HepG2 (cell line): ENCODE data around the gene MIDN. TPM values are rescaled to one million over a fixed set of nuclear protein-coding genes. Genes with fewer than 3 reads are reported as not detected.

ENCODE experiments used
- BCL3 ChIP-seq: sonication (generic); formaldehyde crosslinking; IDR thresholded peaks from 2 replicates; pipeline ENCODE4 v1.5.1; 2020; ENCODE audit warnings: mild to moderate bottlenecking, missing genetic modification reagents, moderate library complexity
- DZIP1 ChIP-seq: sonication (generic); formaldehyde crosslinking; IDR thresholded peaks from 2 replicates; pipeline ENCODE4 v1.5.0; 2020; ENCODE audit warnings: mild to moderate bottlenecking, missing genetic modification reagents
- JUND ChIP-seq: sonication (generic); formaldehyde crosslinking; IDR thresholded peaks from 2 replicates; pipeline ENCODE4 v1.8.0; 2022; ENCODE audit warnings: mild to moderate bottlenecking, missing genetic modification reagents
- NKX3-1 ChIP-seq: sonication (generic); formaldehyde crosslinking; IDR thresholded peaks from 2 replicates; pipeline ENCODE4 v1.5.0; 2020; ENCODE audit warnings: missing genetic modification reagents
- PATZ1 ChIP-seq: sonication (generic); formaldehyde crosslinking; IDR thresholded peaks from 2 replicates; pipeline ENCODE4 v1.4.0; 2020; ENCODE audit warnings: missing genetic modification reagents
- PHF8 ChIP-seq: sonication (generic); formaldehyde crosslinking; IDR thresholded peaks from 2 replicates; pipeline ENCODE4 v1.5.0; 2020; ENCODE audit warnings: missing genetic modification reagents
- RARA ChIP-seq: IDR thresholded peaks from 2 replicates; pipeline ENCODE4 v1.6.1; 2016; ENCODE audit warnings: missing genetic modification reagents, missing compliant biosample characterization
- RELA ChIP-seq: sonication (generic); formaldehyde crosslinking; IDR thresholded peaks from 2 replicates; pipeline ENCODE4 v1.4.0; 2020; ENCODE audit warnings: missing genetic modification reagents
- RXRA ChIP-seq: sonication (generic); formaldehyde crosslinking; IDR thresholded peaks from 2 replicates; pipeline ENCODE4 v1.5.1; 2020; ENCODE audit warnings: missing genetic modification reagents
- SALL1 ChIP-seq: sonication (generic); formaldehyde crosslinking; IDR thresholded peaks from 2 replicates; pipeline ENCODE4 v1.8.0; 2022; ENCODE audit warnings: mild to moderate bottlenecking, missing genetic modification reagents
- SCMH1 ChIP-seq: sonication (generic); formaldehyde crosslinking; IDR thresholded peaks from 2 replicates; pipeline ENCODE4 v1.9.0; 2021; ENCODE audit warnings: missing genetic modification reagents, mild to moderate bottlenecking, borderline replicate concordance
- TBP ChIP-seq: sonication (generic); formaldehyde crosslinking; IDR thresholded peaks from 2 replicates; pipeline ENCODE4 v1.5.0; 2020; ENCODE audit warnings: missing genetic modification reagents
- TFDP2 ChIP-seq: sonication (generic); formaldehyde crosslinking; IDR thresholded peaks from 2 replicates; pipeline ENCODE4 v1.4.0; 2020; ENCODE audit warnings: missing genetic modification reagents
- ZBTB33 ChIP-seq: sonication (generic); formaldehyde crosslinking; IDR thresholded peaks from 2 replicates; pipeline ENCODE4 v1.4.0; 2020; ENCODE audit warnings: missing genetic modification reagents
- ZBTB7B ChIP-seq: sonication (generic); formaldehyde crosslinking; IDR thresholded peaks from 2 replicates; pipeline ENCODE4 v1.4.0; 2020; ENCODE audit warnings: missing genetic modification reagents
- ZNF12 ChIP-seq: sonication (generic); formaldehyde crosslinking; IDR thresholded peaks from 2 replicates; pipeline ENCODE4 v1.5.0; 2020; ENCODE audit warnings: missing genetic modification reagents
- ZNF431 ChIP-seq: sonication (generic); formaldehyde crosslinking; IDR thresholded peaks from 2 replicates; pipeline ENCODE4 v1.9.0; 2022; ENCODE audit warnings: missing genetic modification reagents, low read depth, mild to moderate bottlenecking, borderline replicate concordance
- ZNF839 ChIP-seq: sonication (generic); formaldehyde crosslinking; IDR thresholded peaks from 2 replicates; pipeline ENCODE4 v1.4.0; 2020; ENCODE audit warnings: missing genetic modification reagents, mild to moderate bottlenecking, borderline replicate concordance
- ZSCAN9 ChIP-seq: IDR thresholded peaks from 2 replicates; pipeline ENCODE4 v1.6.1; 2016; ENCODE audit warnings: borderline replicate concordance
- ZZZ3 ChIP-seq: sonication (generic); formaldehyde crosslinking; IDR thresholded peaks from 2 replicates; pipeline ENCODE4 v1.4.0; 2020; ENCODE audit warnings: missing genetic modification reagents, mild to moderate bottlenecking, borderline replicate concordance
- polyA plus RNA-seq, 8 experiments: library from polyadenylated mRNA; depleted of rRNA in 3 of 8; stranded (reverse) in 7 of 8; unstranded in 1 of 8; fragments of >200 nt; fragmentation: Illumina TruSeq in 4 of 8; extraction: Trizol in 4 of 8; gene quantifications; 2 replicates each; pipeline versions ENCODE4 v1.2.1 to v1.2.3, GENCODE V29; 2011 to 2016; ENCODE audit warnings: low read depth in 4 of 8, missing spikeins in 1 of 8, mixed read lengths in 1 of 8; ENCODE audit not compliant: insufficient read depth in 1 of 8
- total RNA-seq, 5 experiments: library from RNA; depleted of rRNA; stranded (reverse); fragments of >200 nt; fragmentation: Illumina TruSeq; extraction: Trizol; gene quantifications; 2 replicates each; pipeline ENCODE4 v1.2.3, GENCODE V29; 2016; ENCODE audit warnings: low read depth in 1 of 5

The MIDN gene
- total and polyA plus RNA-seq, 2 of the 13 experiments (the other 11 are each of a cell fraction or from before 2014, with no cell fraction given) = 8.4 to 18.0 TPM

- TF ChIP-seq BCL3 (CRISPR knock-in tag) (peak; percentile 53; the same call in 1 of the 2 replicates), ZZZ3 (peak; percentile 73; the same call in 1 of the 2 replicates), PATZ1 (peak; percentile 96), ZNF12 (peak; percentile 60; the same call in 1 of the 2 replicates), TBP (CRISPR knock-in tag) (no peak), JUND (CRISPR knock-in tag) (peak; percentile 100), SALL1 (CRISPR knock-in tag) (peak; percentile 83), SCMH1 (no peak), ZBTB33 (peak; percentile 33; the same call in 1 of the 2 replicates), TFDP2 (CRISPR knock-in tag) (no peak), RXRA (CRISPR knock-in tag) (peak; percentile 86), ZBTB7B (CRISPR knock-in tag) (peak; percentile 72), DZIP1 (no peak), ZSCAN9 (CRISPR knock-in tag) (peak; percentile 69; the same call in 1 of the 2 replicates), RELA (CRISPR knock-in tag) (peak; percentile 52; the same call in 1 of the 2 replicates), ZNF431 (CRISPR knock-in tag) (0 out of 2 replicates have a peak, but pooled peaks have one; percentile 19), PHF8 (CRISPR knock-in tag) (peak; percentile 57; the same call in 1 of the 2 replicates), RARA (CRISPR knock-in tag) (peak; percentile 91), NKX3-1 (CRISPR knock-in tag) (no peak), ZNF839 (0 out of 2 replicates have a peak, but pooled peaks have one; percentile 36)
These were observed 16.6 kb downstream of the MIDN start (continued) for GRCh38 chr19:1264801-1265614.
